Choroid plexus epithelial cell (primary cell): ENCODE data around the gene ALK.

Source experiments
- DNase-seq: peaks from one replicate; pipeline ENCODE4 v3.0.0-alpha.2; 2010; ENCODE audit warnings: low read depth
- H3K4me3 ChIP-seq: 2 replicates; pipeline ENCODE4 v1.5.1; 2011; ENCODE audit warnings: low read depth, mild to moderate bottlenecking, control low read depth, low read length, moderate library complexity
- TF ChIP-seq, protein P1 (sequence below): conservative IDR thresholded peaks from 2 replicates; pipeline ENCODE4 v1.5.1; 2011; ENCODE audit warnings: low read depth, mild to moderate bottlenecking, control low read depth, inconsistent platforms, low read length, moderate library complexity

The ALK gene

DNA sequence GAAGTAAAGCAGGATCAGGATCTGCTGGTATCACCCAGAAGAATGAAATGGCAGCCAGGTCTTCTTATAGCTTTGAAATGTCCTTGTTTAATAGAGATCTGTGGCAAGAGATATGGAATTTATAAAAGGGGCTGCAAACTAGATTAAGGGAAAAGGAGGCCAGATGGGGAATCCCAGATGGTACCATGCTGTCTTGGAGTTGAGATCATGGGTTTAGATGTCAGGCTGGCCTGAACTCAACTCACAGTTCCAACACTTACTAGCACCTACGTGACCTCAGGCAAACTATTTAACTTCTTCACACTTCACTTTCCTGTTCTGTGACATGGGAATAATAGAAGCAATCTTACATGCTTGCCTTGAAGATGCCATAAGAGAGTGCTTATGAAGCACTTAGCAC lies 188.2 kb downstream of the ALK start:
- DNase-seq: no peak
- no peak overlapping the region for H3K4me3 ChIP-seq
- TF ChIP-seq, protein P1, sequence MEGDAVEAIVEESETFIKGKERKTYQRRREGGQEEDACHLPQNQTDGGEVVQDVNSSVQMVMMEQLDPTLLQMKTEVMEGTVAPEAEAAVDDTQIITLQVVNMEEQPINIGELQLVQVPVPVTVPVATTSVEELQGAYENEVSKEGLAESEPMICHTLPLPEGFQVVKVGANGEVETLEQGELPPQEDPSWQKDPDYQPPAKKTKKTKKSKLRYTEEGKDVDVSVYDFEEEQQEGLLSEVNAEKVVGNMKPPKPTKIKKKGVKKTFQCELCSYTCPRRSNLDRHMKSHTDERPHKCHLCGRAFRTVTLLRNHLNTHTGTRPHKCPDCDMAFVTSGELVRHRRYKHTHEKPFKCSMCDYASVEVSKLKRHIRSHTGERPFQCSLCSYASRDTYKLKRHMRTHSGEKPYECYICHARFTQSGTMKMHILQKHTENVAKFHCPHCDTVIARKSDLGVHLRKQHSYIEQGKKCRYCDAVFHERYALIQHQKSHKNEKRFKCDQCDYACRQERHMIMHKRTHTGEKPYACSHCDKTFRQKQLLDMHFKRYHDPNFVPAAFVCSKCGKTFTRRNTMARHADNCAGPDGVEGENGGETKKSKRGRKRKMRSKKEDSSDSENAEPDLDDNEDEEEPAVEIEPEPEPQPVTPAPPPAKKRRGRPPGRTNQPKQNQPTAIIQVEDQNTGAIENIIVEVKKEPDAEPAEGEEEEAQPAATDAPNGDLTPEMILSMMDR: no peak

DNA sequence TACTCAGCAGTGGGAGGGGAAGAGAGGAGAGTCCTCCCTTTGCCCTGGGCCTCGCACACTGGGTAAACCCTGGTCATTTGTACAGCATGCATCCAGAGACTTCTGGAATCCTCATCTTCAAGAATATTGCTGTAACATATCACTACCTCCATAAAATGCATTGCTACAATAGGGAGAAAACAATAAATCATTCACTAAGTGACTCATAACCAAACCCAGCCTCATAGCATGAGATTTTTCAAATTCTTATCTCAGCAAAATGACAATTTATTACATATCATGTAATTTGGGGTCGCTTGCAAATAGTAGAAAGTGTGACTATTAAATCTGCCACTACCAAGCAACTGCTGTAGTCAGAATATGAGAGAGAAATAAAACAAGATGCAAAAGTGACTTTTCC lies 189.4 kb downstream of the ALK start:
- TF ChIP-seq, protein P1: no peak

DNA sequence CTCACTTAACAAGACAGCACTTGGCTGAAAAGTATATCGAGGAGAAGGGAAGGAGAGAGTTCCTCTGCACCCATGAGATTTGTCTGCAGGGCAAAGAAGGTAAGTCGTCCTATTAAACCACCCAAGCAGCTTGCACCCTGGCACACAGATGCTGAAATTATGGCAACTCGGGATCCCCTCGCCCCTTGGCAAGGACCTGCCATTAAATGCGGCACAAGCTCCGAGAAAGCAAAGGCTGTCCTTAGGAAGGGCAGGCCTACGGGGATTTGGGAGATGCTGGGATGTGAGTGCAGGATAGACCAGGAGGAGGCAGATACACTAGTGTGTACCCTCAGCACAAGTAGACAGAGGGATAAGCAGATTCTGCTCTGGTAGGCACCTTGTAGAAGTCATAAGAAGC lies 191.5 kb downstream of the ALK start:
- H3K4me3 ChIP-seq: no peak overlapping the region
- DNase-seq: no peak

More for the DNA sequence above, 189.4 kb downstream of the ALK start:
- no peak overlapping the region for H3K4me3 ChIP-seq
- DNase-seq: no peak

DNA sequence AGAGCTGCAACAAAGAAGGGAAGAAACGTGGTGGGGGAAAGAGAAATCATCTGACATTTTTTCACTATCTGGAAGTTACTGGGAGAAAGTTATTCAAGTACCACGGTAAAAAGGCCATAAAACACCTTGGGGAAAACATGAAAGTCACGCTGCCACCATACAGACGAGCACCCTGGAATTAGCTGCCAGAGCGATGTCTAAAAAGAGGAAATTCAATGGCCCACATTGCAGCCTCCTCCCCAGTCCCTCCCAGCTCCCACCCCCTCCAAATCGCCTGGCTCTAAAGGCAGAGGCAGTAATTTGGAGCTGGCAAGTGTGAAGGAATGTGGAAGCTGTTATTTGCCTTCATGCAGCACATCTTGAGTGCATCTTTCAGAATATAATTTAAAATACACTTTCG lies 192.0 kb downstream of the ALK start:
- no peak overlapping the region for H3K4me3 ChIP-seq
- TF ChIP-seq, protein P1: no peak
- DNase-seq: no peak

More for the DNA sequence above, 191.5 kb downstream of the ALK start:
- TF ChIP-seq, protein P1: no peak

DNA sequence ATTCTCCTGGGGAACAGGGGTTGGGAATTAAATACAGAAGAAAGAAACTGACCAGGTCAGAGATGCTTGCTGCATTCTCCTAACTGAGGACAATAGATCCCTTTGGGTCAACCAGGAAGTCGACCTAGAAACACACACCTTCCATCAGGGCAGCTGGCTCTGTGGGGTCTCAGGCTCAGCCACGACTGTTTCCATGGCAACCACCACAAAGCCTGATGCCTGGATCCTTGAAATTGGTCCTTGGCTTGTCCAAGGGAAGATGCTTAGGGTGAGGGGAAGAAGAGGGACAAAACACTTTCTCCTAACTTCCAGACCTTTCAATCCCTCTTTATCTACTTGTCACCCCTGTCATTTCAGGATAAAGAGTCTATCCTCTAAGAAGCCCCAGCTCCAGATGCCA lies 194.4 kb downstream of the ALK start:
- H3K4me3 ChIP-seq: no peak overlapping the region
- no peak for DNase-seq
- TF ChIP-seq, protein P1: no peak

DNA sequence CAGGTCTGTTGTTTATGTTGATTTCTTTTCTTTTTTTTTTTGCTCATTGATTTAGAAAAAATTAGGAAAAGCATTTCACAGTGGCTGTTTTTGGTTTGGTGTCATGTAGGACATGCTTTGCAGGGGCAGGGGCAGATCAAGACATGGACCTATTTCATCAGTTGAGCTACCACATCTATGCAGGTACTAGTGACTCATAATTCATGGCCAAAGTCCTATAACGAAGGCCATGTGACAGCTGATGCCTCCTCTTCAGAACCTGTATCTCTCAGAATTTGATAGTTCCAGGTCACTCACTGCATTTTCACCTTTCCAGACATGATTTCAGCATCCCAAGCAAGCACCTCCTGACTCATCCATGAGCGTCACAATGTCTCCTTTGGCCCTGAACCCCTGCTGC lies 195.8 kb downstream of the ALK start:
- H3K4me3 ChIP-seq: no peak overlapping the region
- no peak for DNase-seq
- TF ChIP-seq, protein P1: no peak

DNA sequence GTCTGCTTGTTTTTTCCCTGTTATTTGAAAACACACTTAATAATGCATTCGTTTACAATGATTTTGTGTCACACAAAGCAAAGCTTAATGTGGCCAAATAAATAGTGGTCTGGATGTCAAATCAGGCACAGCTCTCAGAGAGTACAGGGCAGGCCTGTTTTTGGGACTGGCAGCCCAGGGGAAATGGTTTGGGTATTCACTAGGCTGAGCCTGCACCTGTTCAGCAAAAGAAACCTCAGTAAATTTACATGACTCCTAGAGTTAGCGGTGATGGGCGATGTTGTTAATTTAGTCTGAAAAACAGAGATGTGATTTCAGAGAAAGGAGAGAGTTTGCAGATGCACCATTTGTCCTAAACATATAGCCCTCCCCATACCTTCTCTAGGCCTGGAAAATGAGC lies 197.1 kb downstream of the ALK start:
- no peak overlapping the region for H3K4me3 ChIP-seq
- TF ChIP-seq, protein P1: no peak
- no peak for DNase-seq
